ENCODE measurements around the gene ERGIC2.
"Not testable (repeated sequence)": the region's sequence is repeated elsewhere in the genome, so short reads cannot be mapped to it uniquely, and the experiment has no call there.

- TF ChIP-seq CTCF (conservative IDR thresholded peaks at IDR 0.05 in 1 of 2, IDR thresholded peaks at IDR 0.05 in 1 of 2; ENCODE audit: low read depth in 1 of 2, low read length in 2 of 2); EZH2 (IDR thresholded peaks at IDR 0.05; ENCODE audit: low read length, missing control alignments): not testable (repeated sequence)
Observed at GRCh38 chr12:29385194-29385593, 4.2 kb upstream of the ERGIC2 start.
